Measurements from ENCODE around the gene CDH15.
A peak's percentile ranks its signal among the peaks of the same experiment; 100 is the strongest.
"Not testable (repeated sequence)": the region's sequence is repeated elsewhere in the genome, so short reads cannot be mapped to it uniquely, and the experiment has no call there.

Gene CDH15

DNA sequence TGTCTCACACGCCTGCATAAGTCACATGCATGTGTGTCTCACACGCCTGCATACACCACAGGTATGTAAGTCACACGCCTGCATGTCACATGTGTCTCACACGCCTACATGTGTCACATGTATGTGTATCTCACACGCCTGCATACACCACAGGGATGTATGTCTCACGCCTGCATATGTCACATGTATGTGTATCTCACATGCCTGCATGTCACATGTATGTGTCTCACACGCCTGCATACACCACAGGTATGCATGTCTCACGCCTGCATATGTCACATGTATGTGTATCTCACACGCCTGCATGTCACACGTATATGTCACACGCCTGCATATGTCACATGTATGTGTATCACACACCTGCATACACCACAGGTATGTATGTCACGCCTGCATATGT, 13.8 kb upstream of the CDH15 start:
- no peak for DNase-seq

DNA sequence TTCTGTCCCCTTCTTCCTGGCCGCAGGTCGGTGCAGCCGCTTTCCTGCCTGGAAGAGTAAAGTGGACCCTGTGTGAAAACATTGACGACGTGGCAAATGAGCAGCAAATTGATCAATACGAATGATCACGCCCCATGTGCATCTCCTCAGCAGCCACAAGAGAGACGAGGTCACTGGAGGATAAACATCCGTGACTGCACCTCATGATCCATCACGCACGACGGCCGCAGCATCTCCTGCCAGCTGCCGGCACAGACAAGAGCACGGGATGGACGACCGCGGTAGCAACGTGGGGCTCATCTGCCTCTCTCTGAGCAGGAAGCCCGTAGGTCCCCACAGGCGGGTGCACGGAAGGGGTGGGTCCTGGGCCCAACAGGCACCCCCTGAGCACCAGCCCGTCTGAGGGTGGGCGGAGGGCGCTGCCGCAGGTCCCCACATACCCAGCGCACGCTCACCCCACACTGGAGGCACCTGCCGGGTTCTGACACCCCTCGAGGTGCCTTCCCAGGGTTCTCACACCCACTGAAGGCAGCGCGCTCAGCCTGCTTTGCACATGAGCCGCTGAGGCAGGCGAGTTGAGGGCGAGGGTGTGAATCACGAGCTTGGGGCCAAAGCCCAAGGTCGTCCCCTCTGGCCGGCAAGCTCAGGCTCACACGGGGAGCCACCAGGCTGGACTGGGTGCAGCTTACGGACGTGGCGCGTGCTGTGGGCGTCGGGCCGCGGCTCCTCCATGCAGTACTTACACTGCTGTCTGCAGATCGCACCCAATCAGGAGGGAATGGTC, 12.3 kb upstream of the CDH15 start:
- no peak for DNase-seq

GRCh38 chr16:89159850-89160354, 11.6 kb upstream of the CDH15 start:
- no peak for DNase-seq

GRCh38 chr16:89160977-89161701, 10.4 kb upstream of the CDH15 start:
- DNase-seq: no peak

GRCh38 chr16:89161763-89162713, 9.5 kb upstream of the CDH15 start:
- no peak for DNase-seq

DNA sequence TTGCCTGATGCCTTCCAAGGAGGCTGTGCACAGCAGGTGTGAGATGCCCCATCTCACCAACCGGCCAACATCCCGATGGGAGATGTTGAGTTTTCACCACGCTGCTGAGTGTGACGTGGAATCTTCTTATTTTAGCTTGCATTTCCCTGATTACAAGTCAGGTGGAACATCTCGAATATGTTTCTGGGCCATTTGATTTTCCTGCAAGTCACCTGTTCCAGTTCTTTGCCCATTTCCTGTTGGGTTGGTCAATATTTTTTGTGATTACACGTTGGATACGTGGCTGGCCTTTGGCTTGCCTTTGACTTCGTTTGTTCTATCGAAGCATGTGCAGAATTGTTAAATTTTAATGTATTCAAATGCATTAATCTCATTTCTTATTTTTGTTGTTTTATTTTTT, 8.3 kb upstream of the CDH15 start:
- no peak for DNase-seq

DNA sequence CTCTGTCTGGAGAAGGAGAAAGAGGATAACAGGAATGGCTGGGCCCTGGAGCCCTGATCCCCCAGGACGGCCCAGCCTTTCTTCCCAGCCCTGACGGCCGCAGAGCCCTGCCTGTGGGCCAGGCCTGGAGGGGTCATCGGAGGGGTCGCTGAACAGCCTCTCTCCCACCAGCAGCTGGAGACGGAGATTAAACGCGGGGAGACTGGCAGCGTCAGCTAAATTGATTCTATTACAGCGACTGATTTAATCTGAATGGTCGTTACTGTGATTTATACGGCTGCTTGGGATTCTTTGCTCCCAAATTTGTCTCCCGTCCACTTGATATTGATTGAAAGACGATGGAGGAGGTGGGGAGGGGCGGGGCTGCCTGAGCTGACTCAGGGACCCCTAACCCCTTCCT, 7.1 kb upstream of the CDH15 start:
- DNase-seq: no peak

GRCh38 chr16:89164847-89165680, 6.5 kb upstream of the CDH15 start:
- DNase-seq: no peak

- DNase-seq: not testable (repeated sequence)
Observed at GRCh38 chr16:89165681-89165979, 5.9 kb upstream of the CDH15 start.

DNA sequence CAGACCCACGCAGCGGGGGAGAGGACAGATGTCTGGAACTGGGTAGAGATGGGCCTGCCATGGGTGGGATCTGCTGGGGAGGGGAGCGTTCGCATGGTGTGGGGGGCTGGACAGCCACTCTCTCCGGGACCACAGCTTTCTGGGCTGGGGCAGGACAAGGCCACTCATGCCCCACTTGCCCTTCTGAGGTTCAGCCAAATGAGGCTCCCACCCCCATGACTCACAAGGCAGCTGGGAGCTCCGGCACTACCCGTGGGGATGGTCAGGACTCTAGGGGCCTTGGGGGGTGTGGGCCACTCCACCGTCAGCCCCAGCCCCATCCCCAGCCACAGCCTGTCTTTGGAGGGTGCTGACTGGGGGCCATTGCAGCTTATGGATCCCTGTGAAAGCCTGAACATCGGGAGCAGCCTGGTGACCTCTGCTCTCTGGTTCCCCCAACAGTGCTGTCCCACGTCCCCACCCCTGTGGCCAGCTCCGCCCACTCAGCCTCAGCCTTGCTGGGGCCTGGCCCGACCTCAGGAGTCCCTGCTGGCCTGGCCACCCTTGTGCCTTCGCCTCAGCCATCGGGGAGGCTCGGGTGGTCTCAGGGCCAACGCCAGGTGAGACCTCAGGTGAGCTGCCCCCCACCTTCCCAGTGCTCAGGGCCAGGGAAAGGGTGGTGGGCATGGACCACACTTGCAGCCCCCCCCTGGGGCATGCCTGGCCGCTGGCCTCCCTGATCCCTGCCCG, 4.7 kb upstream of the CDH15 start:
- no peak for DNase-seq

- peak; percentile 65 for DNase-seq
Observed at GRCh38 chr16:89167425-89167941, 4.1 kb upstream of the CDH15 start.

- DNase-seq: no peak
Observed at GRCh38 chr16:89168381-89169189, 3.0 kb upstream of the CDH15 start.

DNA sequence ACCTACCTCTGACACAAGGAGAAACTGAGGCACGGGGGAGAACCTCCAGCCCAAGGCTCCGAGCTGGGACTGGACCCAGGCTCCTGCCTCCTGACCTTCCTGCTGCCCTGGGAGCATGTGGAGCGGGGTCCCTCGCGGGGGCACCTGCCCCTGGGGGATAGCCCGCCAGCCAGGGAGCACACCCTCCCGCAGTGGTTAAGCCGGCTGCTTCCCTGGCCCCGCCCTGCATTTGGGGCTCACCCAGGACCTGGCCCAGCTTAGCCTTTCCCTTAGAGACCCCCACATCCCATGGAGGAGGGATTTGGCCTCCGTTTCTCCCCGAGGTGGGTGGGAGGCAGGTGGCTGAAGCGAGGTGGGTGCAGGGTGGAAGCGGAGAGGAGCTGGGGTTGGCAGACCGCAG, 1.8 kb upstream of the CDH15 start:
- DNase-seq: no peak

DNA sequence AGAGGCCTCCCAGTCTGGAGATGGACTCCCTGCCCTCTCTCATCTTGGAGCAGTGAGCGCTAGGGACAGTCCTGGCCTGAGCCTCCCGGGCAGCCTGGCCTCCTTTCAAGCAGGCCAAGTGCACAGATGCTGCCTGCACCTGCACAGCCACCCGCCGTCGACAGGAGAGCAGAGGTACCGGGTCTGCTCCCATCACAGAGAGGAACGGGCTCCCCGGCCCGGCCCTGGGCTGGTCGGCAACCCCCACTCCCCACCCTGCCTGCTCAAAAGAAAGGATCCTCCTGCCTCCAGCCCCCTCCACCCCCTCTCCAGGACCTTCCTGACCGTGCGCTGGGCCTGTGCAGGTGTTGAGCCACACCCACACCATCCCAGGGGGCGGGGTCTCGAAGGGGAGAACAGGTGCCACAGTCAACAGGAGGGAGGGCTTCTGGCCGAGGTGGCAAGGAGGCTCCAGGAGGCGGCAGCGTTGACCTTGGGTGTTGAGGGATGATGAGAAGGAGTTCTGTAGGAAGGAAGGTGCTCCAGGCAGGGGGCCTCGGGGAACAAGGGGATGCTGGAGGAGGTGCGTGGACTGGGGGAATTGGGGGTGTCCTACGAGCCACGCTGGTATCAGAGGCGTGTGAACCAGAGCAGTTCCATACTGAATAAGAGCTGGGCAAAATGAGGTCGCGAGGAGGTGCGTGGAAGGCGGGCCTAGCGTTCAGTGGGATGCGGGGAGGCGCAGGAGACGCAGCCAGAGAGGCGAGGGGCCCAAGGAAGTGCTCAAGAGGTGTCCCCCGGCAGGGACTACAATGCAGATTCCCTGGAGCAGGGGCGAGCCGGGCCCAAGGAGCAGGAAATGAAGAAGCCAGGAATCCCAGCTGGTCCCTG, 967 bp upstream of the CDH15 start:
- no peak for DNase-seq

GRCh38 chr16:89172171-89172527, 601 bp downstream of the CDH15 start:
- no peak for DNase-seq

DNA sequence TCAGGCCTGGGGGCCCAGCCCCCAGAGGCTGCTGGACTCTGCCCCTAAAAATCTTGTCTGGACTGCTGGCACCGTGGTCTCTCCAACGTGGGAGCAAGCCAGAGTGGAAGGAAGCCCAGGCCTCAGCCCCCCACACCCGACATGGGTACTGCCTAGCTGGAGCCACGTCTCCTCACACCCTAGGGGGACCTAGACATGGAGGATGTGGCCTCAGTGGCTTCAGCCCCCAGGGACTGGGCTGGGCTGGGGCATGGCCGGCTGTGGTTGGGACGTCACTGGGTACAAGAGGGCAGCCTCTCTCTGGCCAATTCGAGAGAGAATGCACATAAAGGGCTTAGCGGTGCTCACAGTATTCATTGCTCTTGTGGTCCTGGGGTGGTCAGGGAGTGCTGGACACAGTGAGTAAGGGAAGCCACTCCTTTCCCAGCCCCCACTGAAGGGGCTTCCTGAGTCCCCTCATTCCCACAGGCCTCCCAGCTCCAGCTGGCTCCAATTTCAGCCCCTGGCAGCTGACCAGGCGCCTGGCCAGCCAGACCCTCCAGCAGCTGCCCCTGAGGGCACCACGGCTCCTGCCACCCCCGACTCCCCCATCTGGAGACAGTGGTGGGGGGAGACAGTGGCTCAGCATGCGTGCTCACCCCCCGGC, 1.1 kb downstream of the CDH15 start:
- no peak for DNase-seq

DNA sequence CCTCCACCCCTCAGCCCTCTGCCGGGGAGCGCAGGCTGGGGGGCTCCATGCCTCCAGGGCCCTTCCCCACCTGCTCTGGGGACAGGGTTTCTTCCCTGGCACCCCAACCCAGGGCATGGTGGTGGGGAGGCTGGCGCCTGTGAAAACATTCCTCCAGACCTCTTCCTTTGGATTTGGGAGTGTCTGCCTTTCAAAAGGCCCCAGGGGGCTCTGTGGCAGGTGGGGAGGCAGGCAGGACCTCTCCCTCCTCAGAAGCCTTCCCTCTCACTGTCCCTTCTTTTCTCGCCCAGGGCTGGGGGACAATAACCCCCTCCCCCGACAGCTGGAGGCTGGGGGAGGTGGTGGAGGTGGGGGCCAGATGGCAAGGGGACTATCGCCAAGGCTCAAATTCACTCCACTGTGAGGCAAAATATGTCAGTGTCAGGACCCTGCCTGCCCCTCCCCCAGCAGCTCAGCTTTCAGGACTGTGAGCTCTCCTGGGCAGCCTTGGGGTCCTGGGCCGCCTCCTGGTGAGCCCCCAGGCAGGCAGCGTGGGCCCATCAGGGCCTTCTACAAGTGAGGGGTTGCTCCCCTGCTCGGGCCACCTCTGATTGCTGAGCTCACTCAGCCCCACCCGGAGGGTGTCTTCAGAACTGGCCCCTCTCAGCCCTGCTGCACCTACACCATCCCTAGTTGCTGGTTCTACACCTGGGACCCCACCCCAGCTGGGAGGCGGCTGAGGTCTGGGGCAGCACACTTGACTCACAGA, 1.8 kb downstream of the CDH15 start:
- DNase-seq: no peak

Data from CD4-positive, alpha-beta T cell treated with Interleukin-4 for 4 hours (primary cell).